Spleen (tissue), 11 donors: ENCODE data around the gene TBPL1. TPM values are rescaled to one million over a fixed set of nuclear protein-coding genes. Genes with fewer than 3 reads are reported as not detected.

ENCODE experiments used
- DNase-seq: peaks from one replicate; pipeline ENCODE4 v3.0.0-alpha.2; 2020
- H3K27ac ChIP-seq, 8 donors: fragments of 200-600 bp; sonication (generic) in 7 of 8; 1 replicate in 4 of 8; 2 replicates in 4 of 8; pipeline versions ENCODE4 v1.5.0 to v1.8.0; 2016 to 2021; ENCODE audit warnings: inconsistent platforms in 4 of 8, mild to moderate bottlenecking in 4 of 8, moderate library complexity in 1 of 8
- H3K27me3 ChIP-seq, 7 donors: fragments of 200-600 bp; sonication (generic) in 6 of 7; replicated peaks in 1 of 7; 1 replicate in 4 of 7; 2 replicates in 3 of 7; pipeline versions ENCODE4 v1.5.0 to v1.8.0; 2016 to 2021; ENCODE audit warnings: inconsistent platforms in 3 of 7, mild to moderate bottlenecking in 1 of 7
- H3K36me3 ChIP-seq, 6 donors: fragments of 200-600 bp; sonication (generic) in 5 of 6; 1 replicate in 4 of 6; 2 replicates in 2 of 6; pipeline versions ENCODE4 v1.5.0 to v1.8.0; 2016 to 2021; ENCODE audit warnings: inconsistent platforms in 2 of 6
- H3K4me1 ChIP-seq, 6 donors: fragments of 200-600 bp; sonication (generic) in 5 of 6; 1 replicate in 3 of 6; 2 replicates in 3 of 6; pipeline versions ENCODE4 v1.5.0 to v1.8.0; 2016 to 2021; ENCODE audit warnings: inconsistent platforms in 3 of 6
- H3K4me3 ChIP-seq, 8 donors: fragments of 200-600 bp; sonication (generic) in 7 of 8; 1 replicate in 4 of 8; 2 replicates in 4 of 8; pipeline versions ENCODE4 v1.5.0 to v1.8.0; 2016 to 2021; ENCODE audit warnings: inconsistent platforms in 4 of 8, mild to moderate bottlenecking in 4 of 8, moderate library complexity in 2 of 8
- H3K9me3 ChIP-seq, 8 donors: fragments of 200-600 bp; sonication (generic) in 7 of 8; 1 replicate in 4 of 8; 2 replicates in 4 of 8; pipeline versions ENCODE4 v1.5.0 to v1.8.0; 2016 to 2021; ENCODE audit warnings: inconsistent platforms in 4 of 8
- CTCF ChIP-seq, 11 experiments: fragments of 200-600 bp in 7 of 11; fragments of 450-650 bp in 4 of 11; sonication (generic) in 4 of 11; IDR thresholded peaks in 8 of 11; conservative IDR thresholded peaks in 3 of 11; 1 replicate in 7 of 11; 2 replicates in 4 of 11; pipeline versions ENCODE4 v1.4.0 to v1.8.0; 2016 to 2021; ENCODE audit warnings: antibody characterized with exemption in 11 of 11, inconsistent platforms in 4 of 11, mild to moderate bottlenecking in 1 of 11
- POLR2A ChIP-seq, 3 donors: fragments of 450-650 bp; IDR thresholded peaks; one replicate each; pipeline ENCODE4 v1.5.1; 2017; ENCODE audit warnings: antibody characterized with exemption in 3 of 3, mild to moderate bottlenecking in 1 of 3
- POLR2AphosphoS5 ChIP-seq, 3 donors: sonication (generic); formaldehyde crosslinking; IDR thresholded peaks; one replicate each; pipeline ENCODE4 v1.5.1; 2017; ENCODE audit warnings: antibody characterized with exemption in 3 of 3
- WGBS, 5 donors: extraction: QIAGEN DNeasy Blood & Tissue Kit in 3 of 5; methylation state at CpG; one replicate each; pipeline versions ENCODE4 v1.1.5 to v1.1.7; 2013 to 2018; 5-methylcytosine and 5-hydroxymethylcytosine counted together
- intact Hi-C: fragments of 100-400 bp; cut with DNase I; formaldehyde crosslinking; loops from one replicate; pipeline ENCODE4 v1.15.0; 2023; ENCODE audit warnings: low total_unique reads
- polyA plus RNA-seq, 3 donors: library from polyadenylated mRNA; stranded (reverse); fragments of 200-250 nt; gene quantifications; one replicate each; pipeline ENCODE4 v1.2.1, GENCODE V29; 2013
- total RNA-seq, 7 donors: library from RNA; depleted of rRNA in 3 of 7; stranded (reverse); fragments of >200 nt in 3 of 7; fragmentation: NEBNext Ultra II Directional in 4 of 7; extraction: Animal tissue kit (Norgen Biotek cat#: 25700) in 4 of 7; gene quantifications; one replicate each; pipeline versions ENCODE4 v1.1.0 to v1.2.1, GENCODE V29; 2016 to 2021
- donor health status: healthy with polysubstance abuse.
- donor health status: DM: no; HTN: no; CAD: no; lungs with moderate emphysema.
- donor health status: DM: no; HTN: no; CAD: no.
- donor health status: Bipolar disorder and iron deficiency.
- donor health status: healthy.
- donor health status: DM: no; HTN: no; CAD: no.
- donor health status: DM: yes; HTN: yes; CAD: no.

TBPL1 gene
- total and polyA plus RNA-seq, 10 donors: 17.0 to 33.3 (median 27.6) TPM

GRCh38 chr6:133995296-133995695 lies 42.3 kb downstream of the TBPL1 start:
- no peak overlapping the region for H3K4me3 ChIP-seq
- no peak for DNase-seq
- peaks cover 0 to 13% (median 0%) of the 10 kb centered on the region in 6 donors for H3K36me3 ChIP-seq
- H3K9me3 ChIP-seq: no peaks in the 10 kb centered on the region
- intact Hi-C loops: no loop called here
- no peaks in the 10 kb centered on the region for H3K4me1 ChIP-seq
- 80 to 94% (median 89%) methylated on average over 3 of the region's 3 CpGs for WGBS, 5 donors
- H3K27me3 ChIP-seq: no peaks in the 10 kb centered on the region
- TF ChIP-seq POLR2A (IDR thresholded peaks at IDR 0.05) (no peak), CTCF (IDR thresholded peaks at IDR 0.05 in 8 of 11, conservative IDR thresholded peaks at IDR 0.05 in 3 of 11) (no peak), POLR2AphosphoS5 (IDR thresholded peaks at IDR 0.05) (no peak)
- no peak overlapping the region for H3K27ac ChIP-seq

GRCh38 chr6:133995758-133996157 lies 42.7 kb downstream of the TBPL1 start:
- H3K9me3 ChIP-seq: no peaks in the 10 kb centered on the region
- H3K4me1 ChIP-seq: no peaks in the 10 kb centered on the region
- intact Hi-C loops: no loop called here
- H3K4me3 ChIP-seq: no peak overlapping the region
- TF ChIP-seq CTCF (IDR thresholded peaks at IDR 0.05 in 8 of 11, conservative IDR thresholded peaks at IDR 0.05 in 3 of 11) (no peak), POLR2A (IDR thresholded peaks at IDR 0.05) (no peak), POLR2AphosphoS5 (IDR thresholded peaks at IDR 0.05) (no peak)
- 86 to 97% (median 94%) methylated on average over 3 of the region's 3 CpGs for WGBS, 5 donors
- H3K27ac ChIP-seq: no peak overlapping the region
- no peaks in the 10 kb centered on the region for H3K27me3 ChIP-seq
- no peak for DNase-seq
- peaks cover 0 to 8% (median 0%) of the 10 kb centered on the region in 6 donors for H3K36me3 ChIP-seq

GRCh38 chr6:133997267-133997666 lies 44.2 kb downstream of the TBPL1 start:
- no peaks in the 10 kb centered on the region for H3K27me3 ChIP-seq
- H3K27ac ChIP-seq: no peak overlapping the region
- no peak for DNase-seq
- intact Hi-C loops: no loop called here
- H3K36me3 ChIP-seq: no peaks in the 10 kb centered on the region
- TF ChIP-seq POLR2AphosphoS5 (IDR thresholded peaks at IDR 0.05) (no peak), POLR2A (IDR thresholded peaks at IDR 0.05) (no peak)
- no peak overlapping the region for H3K4me3 ChIP-seq
- no peaks in the 10 kb centered on the region for H3K4me1 ChIP-seq
- H3K9me3 ChIP-seq: no peaks in the 10 kb centered on the region
- 93 to 98% (median 94%) methylated on average over 6 of the region's 6 CpGs for WGBS, 5 donors

- TF ChIP-seq CTCF (IDR thresholded peaks at IDR 0.05 in 8 of 11, conservative IDR thresholded peaks at IDR 0.05 in 3 of 11) (no peak), POLR2A (IDR thresholded peaks at IDR 0.05) (no peak), POLR2AphosphoS5 (IDR thresholded peaks at IDR 0.05) (no peak)
- intact Hi-C loops: no loop called here
- H3K4me3 ChIP-seq: no peak overlapping the region
- H3K36me3 ChIP-seq: no peaks in the 10 kb centered on the region
- no peak overlapping the region for H3K27ac ChIP-seq
- H3K27me3 ChIP-seq: peaks cover 0 to 8% (median 0%) of the 10 kb centered on the region in 7 donors
- DNase-seq: no peak
- no peaks in the 10 kb centered on the region for H3K4me1 ChIP-seq
- no peaks in the 10 kb centered on the region for H3K9me3 ChIP-seq
Observed at GRCh38 chr6:133999305-133999704, 46.3 kb downstream of the TBPL1 start.

GRCh38 chr6:134000443-134000842 lies 47.4 kb downstream of the TBPL1 start:
- Histone ChIP-seq H3K36me3 (no peaks in the 10 kb centered on the region), H3K27me3 (peaks cover 0 to 10% (median 0%) of the 10 kb centered on the region in 7 donors), H3K27ac (no peak overlapping the region), H3K4me3 (no peak overlapping the region), H3K4me1 (no peaks in the 10 kb centered on the region), H3K9me3 (no peaks in the 10 kb centered on the region)
- intact Hi-C loops: no loop called here
- no peak for TF ChIP-seq POLR2A (IDR thresholded peaks at IDR 0.05)
- TF ChIP-seq CTCF (IDR thresholded peaks at IDR 0.05 in 8 of 11, conservative IDR thresholded peaks at IDR 0.05 in 3 of 11): no peak
- no peak for TF ChIP-seq POLR2AphosphoS5 (IDR thresholded peaks at IDR 0.05)
- no peak for DNase-seq
- WGBS, 5 donors: 62 to 66% (median 62%) methylated on average over 3 of the region's 3 CpGs
